Renal cortical epithelial cell (primary cell): ENCODE data around the gene KRT85. TPM values are rescaled to one million over a fixed set of nuclear protein-coding genes. Genes with fewer than 3 reads are reported as not detected.
A peak's percentile ranks its signal among the peaks of the same experiment; 100 is the strongest.
"Not testable (repeated sequence)": the region's sequence is repeated elsewhere in the genome, so short reads cannot be mapped to it uniquely, and the experiment has no call there.

Experiments
- DNase-seq: peaks from one replicate; pipeline ENCODE4 v3.0.0-alpha.2; 2011; ENCODE audit warnings: low read depth
- total RNA-seq: library from RNA; depleted of rRNA; stranded (reverse); fragments of >200 nt; gene quantifications from 2 replicates; pipeline ENCODE4 v1.2.3, GENCODE V29; 2014

KRT85 gene
- total RNA-seq, 1 donor from 2014 or later: not detected

DNA sequence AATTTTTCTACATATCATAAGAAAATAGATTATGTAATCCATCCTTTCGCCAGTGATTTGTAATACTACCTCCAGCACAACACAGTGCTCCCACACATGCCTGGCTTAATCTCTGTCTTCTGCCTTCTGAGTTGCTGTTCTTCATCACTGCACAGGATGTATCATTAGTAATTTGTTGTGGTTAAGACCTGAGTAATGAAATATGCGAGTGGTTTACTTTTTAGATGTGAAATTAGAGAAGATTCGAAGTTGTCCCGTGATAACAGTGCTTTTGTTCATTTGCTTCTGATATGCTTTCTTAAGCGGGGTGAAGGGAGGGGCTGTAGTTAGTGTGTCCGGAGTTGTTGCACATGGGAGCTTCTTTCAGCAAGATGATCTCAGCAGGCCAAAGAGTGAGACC lies 18.1 kb downstream of the KRT85 start:
- peak; percentile 62 for DNase-seq

DNA sequence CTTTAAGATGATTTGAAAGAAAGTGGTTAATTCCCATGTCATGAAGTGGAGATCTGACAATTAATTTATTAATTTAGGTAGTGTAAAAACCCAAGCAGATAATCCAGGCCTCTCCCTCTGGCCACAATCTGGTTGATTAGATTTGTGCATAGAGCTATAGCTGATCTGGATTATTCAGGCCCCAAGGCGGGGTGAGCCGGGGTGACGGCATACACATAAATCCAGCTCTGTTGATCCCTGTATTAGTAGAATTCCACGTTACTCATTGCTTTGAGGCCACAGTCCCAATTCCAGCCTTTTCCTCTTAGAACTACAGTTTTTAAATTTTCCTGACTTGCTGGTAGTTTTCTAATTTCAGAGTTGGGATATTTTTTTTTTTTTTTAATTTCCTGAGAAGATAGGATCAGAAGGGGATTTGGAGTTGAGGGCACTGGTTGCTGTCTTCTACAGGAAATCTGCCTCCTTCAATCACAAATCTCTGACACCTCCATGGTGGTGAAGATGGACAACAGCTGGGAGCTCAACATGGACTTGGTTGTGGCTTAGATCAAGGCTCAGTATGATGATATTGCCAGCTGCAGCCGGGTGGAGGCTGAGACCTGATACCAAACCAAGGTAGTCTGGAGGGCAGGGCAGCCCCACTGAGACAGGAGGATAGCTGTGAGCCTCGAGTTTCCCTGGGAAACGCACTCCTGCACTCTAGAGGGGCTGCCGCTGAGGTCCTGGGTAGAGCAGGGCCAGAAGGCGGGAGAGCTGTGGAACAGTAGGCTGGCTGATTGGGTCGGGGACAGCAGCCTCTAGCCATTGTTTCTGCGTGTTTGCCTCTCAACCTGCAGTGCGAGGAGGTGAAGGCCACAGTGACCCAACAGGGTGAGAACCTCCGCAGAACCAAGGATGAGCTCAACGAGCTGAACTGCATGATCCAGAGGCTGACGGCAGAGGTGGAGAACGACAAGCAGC lies 19.4 kb downstream of the KRT85 start:
- DNase-seq: no peak

- no peak for DNase-seq
Observed at GRCh38 chr12:52347016-52347415, 20.3 kb downstream of the KRT85 start.

GRCh38 chr12:52346593-52346992 lies 20.7 kb downstream of the KRT85 start:
- DNase-seq: peak; percentile 68

DNA sequence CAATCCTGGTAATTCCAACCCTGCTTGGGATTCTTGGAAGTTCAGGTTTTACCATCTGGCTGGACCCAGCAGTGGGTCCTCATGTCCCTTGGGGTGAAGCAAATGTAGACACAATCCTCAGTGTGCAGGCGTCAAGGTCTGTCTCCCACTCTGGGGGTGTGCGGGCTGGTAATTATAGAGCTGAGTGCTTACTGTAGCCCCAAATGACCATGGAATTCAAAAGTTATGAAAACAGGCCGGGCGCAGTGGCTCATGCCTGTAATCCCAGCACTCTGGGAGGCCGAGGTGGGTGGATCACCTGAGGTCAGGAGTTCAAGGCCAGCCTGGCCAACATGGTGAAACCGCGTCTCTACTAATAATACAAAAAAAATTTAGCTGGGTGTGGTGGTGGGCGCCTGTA lies 22.2 kb downstream of the KRT85 start:
- not testable (repeated sequence) for DNase-seq

DNA sequence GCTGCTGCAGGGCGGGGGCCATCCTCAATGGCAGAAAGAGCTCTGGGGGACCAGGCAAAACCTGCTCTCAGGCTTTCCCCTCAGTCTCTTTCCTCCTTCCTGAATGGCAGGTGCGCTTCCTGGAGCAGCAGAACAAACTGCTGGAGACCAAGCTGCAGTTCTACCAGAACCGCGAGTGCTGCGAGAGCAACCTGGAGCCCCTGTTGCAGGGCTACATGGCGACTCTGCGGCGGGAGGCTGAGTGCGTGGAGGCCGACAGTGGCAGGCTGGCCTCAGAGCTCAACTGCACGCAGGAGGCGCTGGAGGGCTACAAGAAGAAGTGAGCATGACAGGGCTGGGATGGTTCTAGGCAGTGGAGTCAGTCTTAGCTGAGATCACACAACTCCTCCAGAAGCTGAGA lies 23.2 kb downstream of the KRT85 start:
- no peak for DNase-seq

- no peak for DNase-seq
Observed at GRCh38 chr12:52343550-52343949, 23.7 kb downstream of the KRT85 start.

DNA sequence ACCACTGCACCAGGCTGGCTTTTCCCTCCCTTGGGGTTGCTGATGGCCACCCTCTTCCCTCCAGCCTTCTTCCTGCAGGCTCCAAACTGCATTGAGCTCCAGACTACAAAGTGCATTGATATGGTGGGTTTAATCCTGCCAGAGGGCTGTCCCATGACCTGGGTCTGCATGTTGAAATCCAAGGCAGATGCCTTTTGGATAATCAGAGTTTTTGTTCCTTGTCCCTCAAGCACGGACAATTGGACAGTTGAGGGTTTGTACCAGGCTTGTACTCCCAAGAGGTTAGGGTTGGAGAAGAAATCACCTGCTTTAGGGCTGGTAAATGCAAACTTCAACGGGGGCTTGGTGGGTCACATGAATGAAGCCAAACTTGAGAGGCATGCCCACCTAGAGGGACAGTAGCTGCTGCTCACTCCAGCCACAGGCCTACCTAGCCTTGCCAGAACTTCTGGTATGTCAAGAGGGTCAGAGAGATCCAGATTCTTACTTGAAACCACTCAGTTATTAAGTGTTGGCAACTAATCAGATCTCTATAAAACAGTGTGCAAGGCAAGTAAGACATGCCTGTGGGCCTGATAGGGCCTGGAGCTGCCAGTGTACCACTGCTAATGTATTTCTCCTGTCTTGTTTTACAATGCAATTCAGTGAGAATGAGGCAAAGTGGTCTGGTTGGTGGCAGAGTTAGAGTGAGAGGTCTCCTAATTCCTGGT lies 24.3 kb downstream of the KRT85 start:
- no peak for DNase-seq

GRCh38 chr12:52341066-52341580 lies 26.2 kb downstream of the KRT85 start:
- no peak for DNase-seq

GRCh38 chr12:52338241-52338960 lies 28.9 kb downstream of the KRT85 start:
- DNase-seq: no peak

DNA sequence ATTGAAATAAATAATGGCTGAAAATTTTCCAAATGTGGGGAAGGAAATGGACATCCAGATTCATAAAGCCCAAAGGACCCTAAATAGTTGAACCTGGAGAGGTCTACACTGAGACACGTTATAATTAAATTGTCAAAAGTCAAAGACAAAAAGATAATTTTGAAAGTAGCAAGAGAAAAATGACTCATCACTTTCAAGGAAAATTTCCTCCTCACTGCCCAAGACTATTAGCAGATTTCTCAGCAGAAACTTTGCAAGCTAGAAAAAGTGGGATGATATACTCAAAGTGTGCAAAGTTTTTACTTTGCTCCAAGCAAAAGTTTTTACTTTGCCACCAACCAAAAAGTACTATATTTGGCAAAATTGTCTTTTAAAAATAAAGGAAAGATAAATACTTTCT lies 30.2 kb downstream of the KRT85 start:
- peak; percentile 11 for DNase-seq

GRCh38 chr12:52336641-52337040 lies 30.6 kb downstream of the KRT85 start:
- no peak for DNase-seq

GRCh38 chr12:52335598-52336262 lies 31.6 kb downstream of the KRT85 start:
- no peak for DNase-seq

- no peak for DNase-seq
Observed at GRCh38 chr12:52334185-52334584, 33.1 kb downstream of the KRT85 start.

DNA sequence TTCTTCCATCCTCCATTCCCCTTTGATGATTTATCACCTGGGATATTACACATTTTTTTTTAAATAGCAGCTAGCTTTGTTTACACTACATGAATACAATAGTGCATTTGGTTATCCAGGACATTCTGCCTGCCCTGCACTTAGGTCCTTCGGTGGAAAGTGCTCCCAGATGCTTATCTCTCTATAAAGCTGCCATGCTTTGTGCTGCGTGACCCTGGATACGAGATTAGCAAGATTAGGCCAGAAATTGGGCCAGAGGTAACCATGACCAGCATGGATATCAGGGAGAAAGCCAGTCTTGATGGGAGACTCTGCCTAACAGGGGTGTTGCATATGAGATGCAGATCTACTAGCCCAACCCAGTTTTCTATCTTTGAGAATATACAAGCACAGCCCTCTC lies 34.0 kb downstream of the KRT85 start:
- no peak for DNase-seq

- no peak for DNase-seq
Observed at GRCh38 chr12:52332381-52332780, 34.9 kb downstream of the KRT85 start.

- DNase-seq: peak; percentile 33
Observed at GRCh38 chr12:52331833-52332232, 35.4 kb downstream of the KRT85 start.

DNA sequence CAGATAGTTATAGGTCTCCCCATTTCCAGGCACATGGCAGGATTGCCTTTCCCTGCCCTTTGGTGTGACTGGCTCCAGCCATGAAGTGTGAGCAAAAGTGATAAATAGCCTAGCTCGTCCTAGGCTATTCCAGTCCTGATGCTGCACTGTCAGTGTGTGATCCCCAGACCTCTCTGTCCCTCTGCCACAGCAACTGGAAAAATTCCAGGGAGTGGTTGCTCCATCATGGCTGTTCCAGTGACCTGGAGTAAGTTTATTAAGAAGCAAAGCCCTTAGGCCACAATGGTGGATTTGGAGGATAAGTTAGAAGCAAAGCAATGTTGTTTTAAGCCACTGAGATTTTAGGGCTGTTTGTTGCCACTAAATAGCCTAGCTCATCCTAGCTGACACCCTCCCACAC lies 36.2 kb downstream of the KRT85 start:
- DNase-seq: no peak

- no peak for DNase-seq
Observed at GRCh38 chr12:52327830-52328500, 39.3 kb downstream of the KRT85 start.

DNA sequence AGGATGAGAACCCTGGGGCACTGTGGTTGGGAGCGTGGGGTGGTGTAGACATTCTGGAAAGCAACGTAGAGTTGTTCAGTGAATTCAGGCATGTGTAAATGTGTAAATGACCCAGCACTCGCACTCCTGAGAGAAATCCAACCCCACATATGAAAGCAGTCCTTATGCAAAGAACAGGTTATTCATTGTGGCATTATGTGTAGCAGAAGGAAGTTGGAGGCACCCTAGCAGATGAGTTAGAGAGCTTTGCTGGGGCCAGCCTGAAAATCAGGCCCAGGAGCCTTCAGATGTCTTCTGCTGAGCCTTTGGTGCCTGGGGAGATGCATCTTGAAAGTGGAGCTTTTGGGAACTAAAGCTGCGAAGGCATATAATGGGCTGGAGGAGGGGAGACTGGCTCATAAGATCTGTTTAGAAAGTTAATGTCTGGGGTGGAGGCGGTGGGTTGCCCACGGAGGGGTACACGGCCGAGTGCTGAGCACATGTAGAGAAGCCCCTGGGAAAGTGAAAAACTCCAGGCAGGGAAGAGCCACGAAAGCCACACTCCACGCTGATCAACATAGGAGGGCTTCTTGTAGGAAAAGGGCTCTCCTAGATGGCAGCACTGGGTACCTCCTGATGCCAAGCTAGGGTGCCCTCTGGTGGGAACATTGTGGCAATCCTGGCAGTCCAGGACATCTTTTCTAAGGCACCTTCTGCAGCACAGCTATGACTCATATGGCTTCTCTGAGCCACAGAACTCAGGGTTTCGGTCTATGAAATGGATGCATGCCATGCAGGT lies 40.0 kb downstream of the KRT85 start:
- DNase-seq: peak; percentile 97
